Measurements from ENCODE around the gene KIF5C.
A peak's percentile ranks its signal among the peaks of the same experiment; 100 is the strongest.
"Not testable (repeated sequence)": the region's sequence is repeated elsewhere in the genome, so short reads cannot be mapped to it uniquely, and the experiment has no call there.

KIF5C gene

GRCh38 chr2:148967056-148967455 is 92.0 kb downstream of the KIF5C start:
- DNase-seq, result no peak

GRCh38 chr2:148967578-148967977 is 92.6 kb downstream of the KIF5C start:
- no peak for DNase-seq

GRCh38 chr2:148968301-148968700 is 93.3 kb downstream of the KIF5C start:
- DNase-seq, result no peak

- DNase-seq, result no peak
Measured at GRCh38 chr2:148968776-148969319, 93.8 kb downstream of the KIF5C start.

- no peak for DNase-seq
Measured at GRCh38 chr2:148969659-148970061, 94.6 kb downstream of the KIF5C start.

- no peak for DNase-seq
Measured at GRCh38 chr2:148970385-148970784, 95.4 kb downstream of the KIF5C start.

GRCh38 chr2:148971547-148971946 is 96.5 kb downstream of the KIF5C start:
- no peak for DNase-seq

- DNase-seq, result no peak
Measured at GRCh38 chr2:148974095-148974494, 99.1 kb downstream of the KIF5C start.

GRCh38 chr2:148978026-148978685 is 103.1 kb downstream of the KIF5C start:
- peak in 1 of 2 experiments; percentile 9 for DNase-seq

- DNase-seq, result no peak
Measured at GRCh38 chr2:148978706-148979105, 103.7 kb downstream of the KIF5C start.

GRCh38 chr2:148979164-148979918 is 104.3 kb downstream of the KIF5C start:
- DNase-seq, result no peak

- DNase-seq, result no peak
Measured at GRCh38 chr2:148979919-148980277, 104.9 kb downstream of the KIF5C start.

- not testable (repeated sequence) for DNase-seq
Measured at GRCh38 chr2:148980496-148980895, 105.5 kb downstream of the KIF5C start.

GRCh38 chr2:148981324-148981723 is 106.3 kb downstream of the KIF5C start:
- DNase-seq, result no peak

GRCh38 chr2:148981781-148982180 is 106.8 kb downstream of the KIF5C start:
- DNase-seq, result no peak

- DNase-seq, result no peak
Measured at GRCh38 chr2:148982282-148982681, 107.3 kb downstream of the KIF5C start.

GRCh38 chr2:148983896-148984295 is 108.9 kb downstream of the KIF5C start:
- no peak for DNase-seq

- DNase-seq, result no peak
Measured at GRCh38 chr2:148984449-148984848, 109.4 kb downstream of the KIF5C start.

GRCh38 chr2:148987286-148987685 is 112.3 kb downstream of the KIF5C start:
- DNase-seq, result no peak

- no peak for DNase-seq
Measured at GRCh38 chr2:148988337-148988736, 113.3 kb downstream of the KIF5C start.

- peak; percentile 53 to 85 for DNase-seq
Measured at GRCh38 chr2:148989882-148990493, 115.0 kb downstream of the KIF5C start.

- DNase-seq, result no peak
Measured at GRCh38 chr2:148990968-148991367, 115.9 kb downstream of the KIF5C start.

GRCh38 chr2:148992448-148992847 is 117.4 kb downstream of the KIF5C start:
- no peak for DNase-seq

GRCh38 chr2:148993351-148993750 is 118.3 kb downstream of the KIF5C start:
- no peak for DNase-seq
